Ascending aorta (tissue), 2 donors: ENCODE measurements around the gene GCDH. TPM values are rescaled to one million over a fixed set of nuclear protein-coding genes. Genes with fewer than 3 reads are reported as not detected.
A peak's percentile ranks its signal among the peaks of the same experiment; 100 is the strongest.

Source experiments
- DNase-seq, 2 donors: peaks; one replicate each; pipeline ENCODE4 v3.0.0-alpha.2; 2019; ENCODE audit warnings: low spot score in 2 of 2
- H3K27ac ChIP-seq, 2 donors: fragments of 200-600 bp; sonication (generic); one replicate each; pipeline ENCODE4 v1.5.1; 2016 to 2017; ENCODE audit warnings: mild to moderate bottlenecking in 1 of 2
- H3K27me3 ChIP-seq: fragments of 200-600 bp; sonication (generic); one replicate; pipeline ENCODE4 v1.5.1; 2017
- H3K36me3 ChIP-seq, 2 donors: fragments of 200-600 bp; sonication (generic); one replicate each; pipeline ENCODE4 v1.5.1; 2016
- H3K4me1 ChIP-seq, 2 donors: fragments of 200-600 bp; sonication (generic); one replicate each; pipeline ENCODE4 v1.5.1; 2016 to 2017; ENCODE audit warnings: mild to moderate bottlenecking in 1 of 2
- H3K4me3 ChIP-seq, 2 donors: fragments of 200-600 bp; sonication (generic); one replicate each; pipeline ENCODE4 v1.5.1; 2016 to 2017; ENCODE audit warnings: mild to moderate bottlenecking in 1 of 2
- H3K9me3 ChIP-seq, 2 donors: fragments of 200-600 bp; sonication (generic); one replicate each; pipeline ENCODE4 v1.5.1; 2016
- CTCF ChIP-seq, 3 experiments: fragments of 200-600 bp in 2 of 3; fragments of 450-650 bp in 1 of 3; sonication (generic) in 2 of 3; IDR thresholded peaks; one replicate each; pipeline ENCODE4 v1.5.1; 2016 to 2019; ENCODE audit warnings: antibody characterized with exemption in 3 of 3, mild to moderate bottlenecking in 1 of 3, moderate library complexity in 1 of 3
- intact Hi-C: fragments of 100-400 bp; cut with DNase I; formaldehyde crosslinking; loops from one replicate; pipeline ENCODE4 v1.15.1; 2023
- total RNA-seq: library from RNA; depleted of rRNA; stranded (reverse); fragments of >200 nt; gene quantifications from one replicate; pipeline ENCODE4 v1.1.0, GENCODE V29; 2016

Gene GCDH
- total RNA-seq, 1 donor from 2014 or later = 20.6 TPM

GRCh38 chr19:12868540-12869112 lies 22.3 kb upstream of the GCDH start:
- Histone ChIP-seq H3K27me3 (no peaks in the 10 kb centered on the region), H3K4me1 (peaks cover 0 to 5% of the 10 kb centered on the region in 2 donors), H3K9me3 (no peaks in the 10 kb centered on the region), H3K4me3 (no peak overlapping the region), H3K36me3 (peaks cover 0 to 2% of the 10 kb centered on the region in 2 donors), H3K27ac (no peak overlapping the region)
- DNase-seq = no peak
- TF ChIP-seq CTCF (IDR thresholded peaks at IDR 0.05) = no peak
- intact Hi-C loops = no loop called here

GRCh38 chr19:12871681-12872080 lies 19.3 kb upstream of the GCDH start:
- no peak overlapping the region for H3K4me3 ChIP-seq
- peaks cover 0 to 5% of the 10 kb centered on the region in 2 donors for H3K4me1 ChIP-seq
- H3K27me3 ChIP-seq = no peaks in the 10 kb centered on the region
- intact Hi-C loops = no loop called here
- no peaks in the 10 kb centered on the region for H3K9me3 ChIP-seq
- peaks cover 13 to 23% of the 10 kb centered on the region in 2 donors for H3K36me3 ChIP-seq
- DNase-seq = no peak
- no peak overlapping the region for H3K27ac ChIP-seq
- no peak for TF ChIP-seq CTCF (IDR thresholded peaks at IDR 0.05)

- TF ChIP-seq CTCF (IDR thresholded peaks at IDR 0.05) = no peak
- no peak overlapping the region for H3K27ac ChIP-seq
- peaks cover 0 to 5% of the 10 kb centered on the region in 2 donors for H3K4me1 ChIP-seq
- H3K27me3 ChIP-seq = no peaks in the 10 kb centered on the region
- peaks cover 13 to 29% of the 10 kb centered on the region in 2 donors for H3K36me3 ChIP-seq
- no peak overlapping the region for H3K4me3 ChIP-seq
- DNase-seq = no peak
- H3K9me3 ChIP-seq = no peaks in the 10 kb centered on the region
- intact Hi-C loops = no loop called here
These were observed 18.7 kb upstream of the GCDH start for GRCh38 chr19:12872255-12872654.

- Histone ChIP-seq H3K27ac (no peak overlapping the region), H3K36me3 (peaks cover 20 to 38% of the 10 kb centered on the region in 2 donors), H3K4me3 (peak overlapping the region in 1 of 2 donors; percentile 37), H3K4me1 (peaks cover 0 to 2% of the 10 kb centered on the region in 2 donors), H3K9me3 (no peaks in the 10 kb centered on the region), H3K27me3 (no peaks in the 10 kb centered on the region)
- intact Hi-C loops = no loop called here
- TF ChIP-seq CTCF (IDR thresholded peaks at IDR 0.05) = no peak
- no peak for DNase-seq
These were observed 17.7 kb upstream of the GCDH start for GRCh38 chr19:12872941-12873890.

- peaks cover 25 to 44% of the 10 kb centered on the region in 2 donors for H3K36me3 ChIP-seq
- no peak for DNase-seq
These were observed 16.8 kb upstream of the GCDH start for GRCh38 chr19:12873891-12874745.

More at GRCh38 chr19:12873891-12874745, 16.8 kb upstream of the GCDH start:
- Histone ChIP-seq H3K27me3 (no peaks in the 10 kb centered on the region), H3K9me3 (no peaks in the 10 kb centered on the region), H3K4me3 (no peak overlapping the region), H3K27ac (no peak overlapping the region), H3K4me1 (peaks cover 0 to 2% of the 10 kb centered on the region in 2 donors)
- TF ChIP-seq CTCF (IDR thresholded peaks at IDR 0.05) = no peak
- intact Hi-C loops = no loop called here
